GM21723 (cell line): ENCODE measurements around the gene ELOVL4.
A peak's percentile ranks its signal among the peaks of the same experiment; 100 is the strongest.

Experiments
- ATAC-seq: cut with Tn5 transposase; IDR thresholded peaks from one replicate; pipeline ENCODE4 v1.9.1; 2021; ENCODE audit warnings: mild to moderate bottlenecking, moderate library complexity; ENCODE audit not compliant: unreplicated experiment

ELOVL4 gene

GRCh38 chr6:79947191-79948186 lies at the start of gene ELOVL4:
Gene ELOVL4 (minus strand): TSS chr6:79947553. CDS start chr6:79947279, 274 bp downstream.
- ATAC-seq: peak; percentile 57

GRCh38 chr6:79993911-79994309 lies 46.6 kb upstream of the ELOVL4 start:
- no peak for ATAC-seq

DNA sequence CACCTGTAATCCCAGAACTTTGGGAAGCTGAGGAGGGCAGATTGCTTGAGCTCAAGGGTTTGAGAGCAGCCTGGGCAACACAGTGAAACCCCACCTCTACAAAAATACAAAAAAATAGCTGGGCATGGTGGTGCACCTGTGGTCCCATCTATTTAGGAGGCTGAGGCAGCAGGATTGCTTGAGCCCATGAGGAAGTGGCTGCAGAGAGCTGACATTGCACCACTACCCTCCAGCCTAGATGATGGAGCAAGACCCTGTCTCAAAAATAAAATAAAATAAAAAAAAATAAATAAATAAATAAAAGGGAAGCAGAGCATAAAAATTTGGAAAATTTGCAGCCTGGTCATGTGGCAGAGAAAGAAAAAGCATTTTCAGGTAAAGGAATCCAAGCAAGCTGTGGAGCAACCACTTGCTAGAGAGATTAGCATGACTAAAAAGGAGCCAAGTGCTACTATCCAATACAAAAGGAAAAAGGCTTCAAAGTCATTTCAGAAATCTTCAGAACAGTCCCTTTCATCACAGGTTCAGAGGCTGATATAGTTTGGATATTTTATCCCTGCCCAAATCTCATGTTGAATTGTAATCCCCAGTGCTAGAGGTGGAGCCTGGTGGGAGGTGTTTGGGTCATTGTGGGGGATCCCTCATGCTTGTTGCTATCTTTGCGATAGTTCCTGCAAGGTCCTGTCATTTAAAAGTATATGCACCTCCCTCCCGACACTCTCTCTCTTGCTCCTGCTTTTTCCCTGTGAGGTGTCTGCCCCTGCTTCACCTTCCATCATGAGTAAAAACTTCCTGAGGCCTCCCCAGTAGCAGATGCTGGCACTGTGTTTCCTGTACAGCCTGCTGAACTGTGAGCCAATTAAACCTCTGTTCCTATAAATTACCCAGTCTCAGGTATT lies 45.9 kb upstream of the ELOVL4 start:
- no peak for ATAC-seq

GRCh38 chr6:79989641-79990040 lies 42.3 kb upstream of the ELOVL4 start:
- no peak for ATAC-seq

DNA sequence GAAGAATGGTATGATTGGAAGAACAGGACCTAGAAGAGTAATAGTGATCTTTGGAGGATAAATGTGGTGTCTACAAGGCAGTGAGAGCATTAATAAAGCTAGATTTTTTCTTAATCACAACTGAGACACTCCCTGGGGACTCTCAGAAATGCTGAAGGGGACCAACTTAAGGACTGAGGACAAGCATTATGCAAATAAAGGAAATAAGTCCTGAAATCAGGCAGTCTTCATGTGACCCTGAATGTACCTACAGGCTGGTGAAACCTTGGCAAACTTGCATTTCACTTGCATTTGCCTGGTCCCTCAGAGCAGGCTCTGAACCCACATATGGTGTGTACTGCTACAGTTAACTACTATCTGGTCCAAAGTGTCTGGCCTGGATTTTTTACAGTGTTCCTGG lies 37.8 kb upstream of the ELOVL4 start:
- no peak for ATAC-seq

DNA sequence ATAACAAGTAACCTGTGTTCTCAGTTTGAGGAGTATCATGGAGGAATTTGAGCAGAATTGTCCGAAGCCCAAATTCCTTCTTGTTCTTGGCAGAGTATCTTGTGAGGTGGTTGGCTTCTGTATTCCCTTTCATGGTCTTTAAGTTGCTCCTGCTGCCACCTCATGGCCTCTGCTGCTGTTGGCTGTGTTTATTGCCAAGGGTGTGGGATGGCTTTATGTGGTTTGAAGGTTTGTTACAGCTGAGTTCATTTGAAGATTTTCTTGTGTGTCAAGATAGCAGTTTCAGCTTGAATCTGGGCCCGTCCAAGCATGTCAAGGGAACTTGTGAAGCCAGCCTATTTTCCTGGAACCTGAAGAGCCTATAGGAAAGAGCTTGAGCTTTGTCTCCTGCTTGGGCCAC lies 36.9 kb upstream of the ELOVL4 start:
- ATAC-seq: no peak

- ATAC-seq: no peak
Observed at GRCh38 chr6:79981652-79982051, 34.3 kb upstream of the ELOVL4 start.

GRCh38 chr6:79971193-79971592 lies 23.8 kb upstream of the ELOVL4 start:
- ATAC-seq: no peak

DNA sequence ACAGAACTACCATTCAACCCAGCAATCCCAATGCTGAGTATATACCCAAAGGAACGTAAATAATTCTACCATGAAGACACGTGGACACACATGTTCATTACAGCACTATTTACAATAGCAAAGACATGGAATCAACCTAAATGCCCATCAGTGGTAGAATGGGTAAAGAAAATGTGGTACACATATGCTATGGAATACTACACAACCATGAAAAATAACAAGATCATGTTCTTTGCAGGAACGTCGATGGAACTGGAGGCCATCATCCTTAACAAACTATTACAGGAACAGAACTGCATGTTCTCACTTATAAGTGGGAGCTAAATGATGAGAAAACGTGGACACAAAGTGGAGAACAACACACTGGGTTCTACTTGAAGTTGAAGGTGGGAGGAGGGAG lies 22.4 kb upstream of the ELOVL4 start:
- ATAC-seq: no peak

- no peak for ATAC-seq
Observed at GRCh38 chr6:79967178-79967577, 19.8 kb upstream of the ELOVL4 start.

DNA sequence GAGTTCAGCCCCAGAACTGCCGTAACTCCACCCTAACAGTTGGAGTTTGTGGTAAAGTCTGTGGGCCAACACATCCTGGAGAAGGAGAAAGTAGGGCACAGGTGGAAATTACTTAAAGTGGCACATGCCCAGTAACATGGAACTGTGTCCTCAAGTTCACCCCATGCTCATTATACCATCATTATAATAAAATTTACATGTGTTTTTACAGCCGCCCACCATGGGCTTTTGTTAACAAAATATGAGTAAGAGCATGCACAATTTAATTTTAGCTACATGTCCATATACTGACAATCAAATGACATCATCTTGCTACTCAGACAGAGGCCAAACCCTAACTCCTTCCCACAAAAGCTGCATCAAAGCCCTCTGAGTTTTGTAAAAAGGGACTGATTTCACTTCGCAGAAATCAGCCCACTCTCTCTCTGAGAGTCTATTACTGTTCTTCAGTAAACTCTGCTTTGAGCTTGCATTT lies 17.3 kb upstream of the ELOVL4 start:
- no peak for ATAC-seq

- ATAC-seq: no peak
Observed at GRCh38 chr6:79954849-79955248, 7.5 kb upstream of the ELOVL4 start.

DNA sequence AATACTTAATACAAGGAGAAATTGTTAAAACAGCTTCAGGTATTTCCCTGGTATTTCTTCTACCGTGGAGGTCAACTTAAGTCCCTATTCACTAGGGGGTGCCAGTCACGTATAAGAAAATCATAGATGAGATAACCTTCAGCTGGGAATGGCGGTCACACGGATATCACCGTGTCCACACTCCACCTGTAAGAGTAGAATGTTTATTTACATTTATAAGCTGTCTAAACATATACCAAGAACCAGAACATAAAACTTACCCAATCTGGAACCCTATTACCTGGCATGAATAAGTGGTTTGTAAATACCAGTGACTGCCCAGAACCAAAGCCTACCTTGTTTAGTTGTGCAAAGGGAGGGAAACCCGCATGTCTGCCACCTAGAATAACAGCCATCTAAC lies 1.9 kb upstream of the ELOVL4 start:
- ATAC-seq: no peak

- ATAC-seq: peak; percentile 29
Observed at GRCh38 chr6:79946272-79947190, 822 bp downstream of the ELOVL4 start.

GRCh38 chr6:79943133-79943532 lies 4.2 kb downstream of the ELOVL4 start:
- no peak for ATAC-seq

- ATAC-seq: no peak
Observed at GRCh38 chr6:79941489-79942151, 5.7 kb downstream of the ELOVL4 start.

GRCh38 chr6:79928478-79928998 lies 18.8 kb downstream of the ELOVL4 start:
- no peak for ATAC-seq

- ATAC-seq: no peak
Observed at GRCh38 chr6:79927758-79928157, 19.6 kb downstream of the ELOVL4 start.

DNA sequence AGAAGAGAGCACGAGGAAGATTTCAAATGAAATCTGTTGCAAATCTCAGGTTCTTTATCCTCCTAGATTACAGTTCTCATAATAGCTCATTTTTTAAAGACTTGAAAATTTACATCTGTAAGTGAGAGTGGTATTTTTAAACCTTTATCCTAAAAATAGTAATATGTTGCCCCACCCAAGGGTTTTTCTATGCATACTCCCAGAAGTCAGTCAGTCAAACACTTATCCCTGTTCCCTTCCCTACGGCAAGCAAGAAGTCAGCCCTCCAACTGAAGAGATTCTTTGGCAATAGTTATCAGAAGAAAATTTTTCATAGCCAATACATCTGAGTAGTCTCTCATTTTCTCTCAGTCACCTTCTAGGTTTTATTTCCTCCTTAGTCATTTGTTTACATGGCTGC lies 24.1 kb downstream of the ELOVL4 start:
- ATAC-seq: no peak

DNA sequence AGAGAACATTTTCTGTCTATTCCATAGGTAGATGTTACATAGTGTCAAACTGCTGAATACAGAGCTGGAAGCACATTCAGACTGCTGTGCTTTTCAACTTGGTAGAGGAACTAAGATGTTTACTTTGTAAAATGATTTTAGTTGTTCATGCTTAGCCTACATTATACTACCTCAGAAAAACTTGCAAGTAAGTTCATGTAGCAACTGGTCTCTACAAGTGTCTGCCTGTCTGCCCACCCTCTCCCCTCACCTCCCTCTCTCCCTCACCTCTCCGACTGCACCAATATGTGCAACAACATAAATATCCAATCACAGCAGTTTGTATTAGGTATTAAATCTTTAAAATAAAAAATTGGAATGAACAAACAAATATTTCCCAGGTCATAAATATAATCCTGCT lies 25.3 kb downstream of the ELOVL4 start:
- ATAC-seq: no peak
